Caco-2 (cell line): ENCODE results near the gene SUN1. TPM values are rescaled to one million over a fixed set of nuclear protein-coding genes. Genes with fewer than 3 reads are reported as not detected.

Experiments
- BruUV-seq: library from RNA; stranded (reverse); fragments of 400-500 nt; replicated peaks from 2 replicates; lab custom pipeline; 2021; lab: Mats Ljungman, UMichigan
- CTCF ChIA-PET: fragments of 300-600 bp; sonication (Branson Sonifier 250); formaldehyde crosslinking; loops from one replicate; lab custom pipeline; 2022; ENCODE audit warnings: antibody characterized with exemption; lab: Charles Lee
- POLR2A ChIA-PET: fragments of 300-600 bp; sonication (Branson Sonifier 250); formaldehyde crosslinking; loops from one replicate; lab custom pipeline; 2022; ENCODE audit warnings: antibody characterized with exemption; lab: Charles Lee
- DNase-seq, 2 experiments: peaks; one replicate each; pipeline versions ENCODE4 v3.0.0 to v3.0.0-alpha.2; 2020 to 2022
- H3K27me3 ChIP-seq: replicated peaks from 2 replicates; pipeline ENCODE4 v1.6.0; 2011; ENCODE audit warnings: low read length; ENCODE audit not compliant: control insufficient read depth, insufficient read depth
- H3K36me3 ChIP-seq: 2 replicates; pipeline ENCODE4 v1.5.1; 2011; ENCODE audit warnings: low read length; ENCODE audit not compliant: control insufficient read depth, insufficient read depth
- H3K4me1 ChIP-seq: fragments of 250-450 bp; sonication (Bioruptor Pico); 2 replicates; pipeline ENCODE4 v1.5.1; 2020; ENCODE audit warnings: mild to moderate bottlenecking
- H3K4me3 ChIP-seq: 2 replicates; pipeline ENCODE4 v1.5.1; 2011; ENCODE audit warnings: low read depth, mild to moderate bottlenecking, control low read depth, low read length
- H3K9me3 ChIP-seq: fragments of 250-450 bp; sonication (Bioruptor Pico); 2 replicates; pipeline ENCODE4 v1.5.1; 2020; ENCODE audit warnings: mild to moderate bottlenecking, moderate library complexity
- H3K27ac Mint-ChIP-seq: one replicate; pipeline ENCODE4 v1.8.0; 2022; ENCODE audit warnings: mixed read lengths; ENCODE audit not compliant: unreplicated experiment
- H3K27me3 Mint-ChIP-seq: one replicate; pipeline ENCODE4 v1.8.0; 2022; ENCODE audit warnings: mixed read lengths; ENCODE audit not compliant: insufficient read depth, unreplicated experiment
- H3K36me3 Mint-ChIP-seq: one replicate; pipeline ENCODE4 v1.8.0; 2022; ENCODE audit warnings: mild to moderate bottlenecking, mixed read lengths; ENCODE audit not compliant: insufficient read depth, unreplicated experiment
- H3K4me1 Mint-ChIP-seq: one replicate; pipeline ENCODE4 v1.8.0; 2022; ENCODE audit warnings: low read depth, mixed read lengths; ENCODE audit not compliant: unreplicated experiment
- H3K4me3 Mint-ChIP-seq: one replicate; pipeline ENCODE4 v1.8.0; 2022; ENCODE audit warnings: mild to moderate bottlenecking, moderate library complexity, mixed read lengths; ENCODE audit not compliant: unreplicated experiment
- H3K9me3 Mint-ChIP-seq: one replicate; pipeline ENCODE4 v1.8.0; 2022; ENCODE audit warnings: mixed read lengths; ENCODE audit not compliant: unreplicated experiment
- CTCF ChIP-seq, 2 experiments: fragments of 200-600 bp in 1 of 2; IDR thresholded peaks; 1 replicate in 1 of 2; 2 replicates in 1 of 2; pipeline versions ENCODE4 v1.5.1 to v1.8.0; 2011 to 2022; ENCODE audit warnings: antibody characterized with exemption in 1 of 2, control low read depth in 1 of 2, inconsistent platforms in 1 of 2, low read depth in 1 of 2, low read length in 1 of 2, mild to moderate bottlenecking in 1 of 2, moderate library complexity in 1 of 2; ENCODE audit not compliant: insufficient read depth in 1 of 2, severe bottlenecking in 1 of 2, unreplicated experiment in 1 of 2
- intact Hi-C: fragments of 100-400 bp; cut with micrococcal nuclease; formaldehyde crosslinking; loops from one replicate; pipeline ENCODE4 v1.10.0; 2022; ENCODE audit not compliant: unreplicated experiment
- total RNA-seq: library from RNA; stranded (reverse); gene quantifications from 2 replicates; pipeline ENCODE4 v1.2.3, GENCODE V29; 2022

Gene SUN1
- total RNA-seq, 1 experiment from 2014 or later: 146 TPM

- BruUV-seq: no TSS peak
- Histone ChIP-seq H3K4me1 (no peaks in the 10 kb centered on the region), H3K9me3 (no peaks in the 10 kb centered on the region), H3K36me3 (peaks cover 4% of the 10 kb centered on the region), H3K27me3 (no peaks in the 10 kb centered on the region), H3K4me3 (no peak overlapping the region)
- peaks cover 37% of the 10 kb centered on the region for H3K36me3 Mint-ChIP-seq
- intact Hi-C loops: no loop called here
- CTCF ChIA-PET: no interaction called here
- DNase-seq: no peak
- POLR2A ChIA-PET: no interaction called here
- no peak overlapping the region for H3K4me3 Mint-ChIP-seq
- no peak overlapping the region for H3K27ac Mint-ChIP-seq
- H3K9me3 Mint-ChIP-seq: no peaks in the 10 kb centered on the region
- H3K4me1 Mint-ChIP-seq: peaks cover 15% of the 10 kb centered on the region
- no peaks in the 10 kb centered on the region for H3K27me3 Mint-ChIP-seq
- no peak for TF ChIP-seq CTCF (IDR thresholded peaks at IDR 0.05; ENCODE audit: insufficient read depth in 1 of 2, low read depth in 1 of 2, low read length in 1 of 2, severe bottlenecking in 1 of 2, unreplicated experiment in 1 of 2)
These were observed 8.2 kb upstream of the SUN1 start for GRCh38 chr7:824081-824480.

- Histone ChIP-seq H3K9me3 (no peaks in the 10 kb centered on the region), H3K4me3 (no peak overlapping the region), H3K4me1 (no peaks in the 10 kb centered on the region), H3K36me3 (peaks cover 4% of the 10 kb centered on the region), H3K27me3 (no peaks in the 10 kb centered on the region)
- Mint-ChIP-seq H3K36me3 (peaks cover 37% of the 10 kb centered on the region), H3K27ac (no peak overlapping the region), H3K4me1 (peaks cover 11% of the 10 kb centered on the region), H3K27me3 (no peaks in the 10 kb centered on the region), H3K9me3 (no peaks in the 10 kb centered on the region), H3K4me3 (no peak overlapping the region)
- no TSS peak for BruUV-seq
- ChIA-PET CTCF (no interaction called here), POLR2A (interaction anchor here (0.7 kb wide), 1 partner anchor 286 kb away, joined by 4 read pairs; no protein-coding TSS in a partner anchor)
- intact Hi-C loops: no loop called here
- DNase-seq: no peak
- TF ChIP-seq CTCF (IDR thresholded peaks at IDR 0.05; ENCODE audit: insufficient read depth in 1 of 2, low read depth in 1 of 2, low read length in 1 of 2, severe bottlenecking in 1 of 2, unreplicated experiment in 1 of 2): no peak
These were observed 7.6 kb upstream of the SUN1 start for GRCh38 chr7:824664-825063.

- Histone ChIP-seq H3K36me3 (peaks cover 4% of the 10 kb centered on the region), H3K9me3 (no peaks in the 10 kb centered on the region), H3K4me1 (no peaks in the 10 kb centered on the region; the same call in 1 of the 2 replicates), H3K4me3 (no peak overlapping the region), H3K27me3 (no peaks in the 10 kb centered on the region)
- no peak for TF ChIP-seq CTCF (IDR thresholded peaks at IDR 0.05; ENCODE audit: insufficient read depth in 1 of 2, low read depth in 1 of 2, low read length in 1 of 2, severe bottlenecking in 1 of 2, unreplicated experiment in 1 of 2)
- DNase-seq: no peak
- ChIA-PET CTCF (no interaction called here), POLR2A (interaction anchor here (0.7 kb wide), 1 partner anchor 287 kb away, joined by 4 read pairs; no protein-coding TSS in a partner anchor)
- no peaks in the 10 kb centered on the region for H3K9me3 Mint-ChIP-seq
- no peak overlapping the region for H3K4me3 Mint-ChIP-seq
- intact Hi-C loops: no loop called here
- H3K4me1 Mint-ChIP-seq: peaks cover 13% of the 10 kb centered on the region
- H3K27ac Mint-ChIP-seq: no peak overlapping the region
- no peaks in the 10 kb centered on the region for H3K27me3 Mint-ChIP-seq
- BruUV-seq: no TSS peak
- peaks cover 30% of the 10 kb centered on the region for H3K36me3 Mint-ChIP-seq
These were observed 6.9 kb upstream of the SUN1 start for GRCh38 chr7:825386-825785.
